Subcutaneous adipose tissue (tissue), 4 donors: ENCODE measurements around the gene RGS6. TPM values are rescaled to one million over a fixed set of nuclear protein-coding genes. Genes with fewer than 3 reads are reported as not detected.

Experiments used
- CTCF ChIP-seq: fragments of 450-650 bp; IDR thresholded peaks from one replicate; pipeline ENCODE4 v1.5.1; 2016; ENCODE audit warnings: low read depth, mild to moderate bottlenecking, control low read depth, antibody characterized with exemption, moderate library complexity
- total RNA-seq, 4 donors: library from RNA; depleted of rRNA; stranded (reverse); fragments of >200 nt; gene quantifications; one replicate each; pipeline ENCODE4 v1.1.0, GENCODE V29; 2016

Gene RGS6
- total RNA-seq, 4 donors from 2014 or later = 4.4 to 32.0 (median 11.4) TPM

- no peak for TF ChIP-seq CTCF
These were observed 663.1 kb downstream of the RGS6 start for GRCh38 chr14:72595152-72595862.

- no peak for TF ChIP-seq CTCF
These were observed 665.3 kb downstream of the RGS6 start for GRCh38 chr14:72597252-72598233.

GRCh38 chr14:72598306-72598705 lies 666.1 kb downstream of the RGS6 start:
- no peak for TF ChIP-seq CTCF

GRCh38 chr14:72599579-72600470 lies 667.6 kb downstream of the RGS6 start:
- no peak for TF ChIP-seq CTCF

GRCh38 chr14:72600551-72601330 lies 668.5 kb downstream of the RGS6 start:
- TF ChIP-seq CTCF = no peak

GRCh38 chr14:72603639-72604038 lies 671.4 kb downstream of the RGS6 start:
- TF ChIP-seq CTCF = no peak
